GM18499 (cell line): ENCODE results near the gene HOXB2.
"Not testable (repeated sequence)": the region's sequence is repeated elsewhere in the genome, so short reads cannot be mapped to it uniquely, and the experiment has no call there.

Experiments
- ATAC-seq: cut with Tn5 transposase; IDR thresholded peaks from one replicate; pipeline ENCODE4 v1.9.1; 2021; ENCODE audit warnings: moderate number of reproducible peaks; ENCODE audit not compliant: insufficient read depth, unreplicated experiment

HOXB2 gene

GRCh38 chr17:48526608-48527546 lies 18.0 kb downstream of the HOXB2 start:
- no peak for ATAC-seq

- no peak for ATAC-seq
These were observed 21.9 kb downstream of the HOXB2 start for GRCh38 chr17:48523010-48523409.

- ATAC-seq, result no peak
These were observed 22.8 kb downstream of the HOXB2 start for GRCh38 chr17:48522031-48522653.

GRCh38 chr17:48520631-48521079 lies 24.3 kb downstream of the HOXB2 start:
- ATAC-seq, result no peak

GRCh38 chr17:48519427-48519826 lies 25.5 kb downstream of the HOXB2 start:
- no peak for ATAC-seq

- ATAC-seq, result no peak
These were observed 27.4 kb downstream of the HOXB2 start for GRCh38 chr17:48517478-48517877.

- ATAC-seq, result no peak
These were observed 28.7 kb downstream of the HOXB2 start for GRCh38 chr17:48515925-48516900.

- ATAC-seq, result no peak
These were observed 30.4 kb downstream of the HOXB2 start for GRCh38 chr17:48514477-48514876.

GRCh38 chr17:48513666-48514455 lies 31.0 kb downstream of the HOXB2 start:
- no peak for ATAC-seq

GRCh38 chr17:48513097-48513496 lies 31.8 kb downstream of the HOXB2 start:
- ATAC-seq, result no peak

- no peak for ATAC-seq
These were observed 33.9 kb downstream of the HOXB2 start for GRCh38 chr17:48510761-48511604.

GRCh38 chr17:48510381-48510760 lies 34.5 kb downstream of the HOXB2 start:
- ATAC-seq, result no peak

GRCh38 chr17:48509708-48510107 lies 35.2 kb downstream of the HOXB2 start:
- ATAC-seq, result not testable (repeated sequence)

- ATAC-seq, result no peak
These were observed 38.7 kb downstream of the HOXB2 start for GRCh38 chr17:48506246-48506645.

- peak; percentile 55 for ATAC-seq
These were observed 39.1 kb downstream of the HOXB2 start for GRCh38 chr17:48505788-48506187.

GRCh38 chr17:48504953-48505352 lies 40.0 kb downstream of the HOXB2 start:
- ATAC-seq, result no peak

GRCh38 chr17:48503747-48504146 lies 41.2 kb downstream of the HOXB2 start:
- ATAC-seq, result no peak

GRCh38 chr17:48502901-48503300 lies 42.0 kb downstream of the HOXB2 start:
- ATAC-seq, result no peak

- no peak for ATAC-seq
These were observed 42.6 kb downstream of the HOXB2 start for GRCh38 chr17:48502312-48502711.
